ENCODE results near the gene DNASE1L1. TPM values are rescaled to one million over a fixed set of nuclear protein-coding genes. Genes with fewer than 3 reads are reported as not detected.

DNASE1L1 gene
- polyA plus RNA-seq, 1 donor (not counting 4 experiments of a cell fraction or from before 2014, with no cell fraction given): 17.1 TPM

DNA sequence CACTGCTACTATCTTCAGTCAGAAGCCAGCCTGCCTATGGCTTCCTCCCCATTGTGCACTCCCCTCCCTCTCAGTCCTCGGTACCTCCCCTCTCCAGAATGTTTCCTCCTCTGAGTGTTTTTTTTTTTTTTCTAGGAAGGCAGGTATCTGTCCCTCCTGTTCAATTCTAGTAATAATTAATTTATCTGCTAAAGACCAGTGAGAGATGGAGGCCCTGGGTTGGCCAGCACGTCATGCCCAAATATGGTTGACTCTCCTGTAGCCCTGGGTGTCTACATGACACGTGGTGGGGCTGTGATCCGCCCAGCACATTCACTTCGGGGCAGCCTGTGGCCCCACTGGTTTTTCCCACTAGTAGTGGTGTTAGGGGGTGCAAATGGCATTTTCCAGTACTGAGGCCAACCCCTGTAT lies 36.4 kb downstream of the DNASE1L1 start:
- H3K9me1 ChIP-seq (ENCODE audit: control insufficient read depth, extremely low read depth, insufficient read depth, low read length): no peaks in the 10 kb centered on the region
- peaks cover 33% of the 10 kb centered on the region for H3K4me1 ChIP-seq (ENCODE audit: control insufficient read depth, extremely low read depth, insufficient read depth, low read length)
- H3K9me3 ChIP-seq (ENCODE audit: control insufficient read depth, low read depth, low read length): peaks cover 2% of the 10 kb centered on the region
- no peaks in the 10 kb centered on the region for H3K27me3 ChIP-seq (ENCODE audit: control insufficient read depth, extremely low read depth, insufficient read depth, low read length)
- dilution Hi-C loops (cut with MboI; ENCODE audit: extremely low pct_ligation_motif_present, low sequenced_read_pairs): no loop called here
- H4K20me1 ChIP-seq (ENCODE audit: control insufficient read depth, extremely low read depth, insufficient read depth, low read length): no peaks in the 10 kb centered on the region
- H2AFZ ChIP-seq (ENCODE audit: control insufficient read depth, low read length): no peak overlapping the region
- peak overlapping the region; percentile 62 for H3K4me2 ChIP-seq (ENCODE audit: control insufficient read depth, extremely low read depth, insufficient read depth, low read depth, low read length)
- TF ChIP-seq, protein P1, sequence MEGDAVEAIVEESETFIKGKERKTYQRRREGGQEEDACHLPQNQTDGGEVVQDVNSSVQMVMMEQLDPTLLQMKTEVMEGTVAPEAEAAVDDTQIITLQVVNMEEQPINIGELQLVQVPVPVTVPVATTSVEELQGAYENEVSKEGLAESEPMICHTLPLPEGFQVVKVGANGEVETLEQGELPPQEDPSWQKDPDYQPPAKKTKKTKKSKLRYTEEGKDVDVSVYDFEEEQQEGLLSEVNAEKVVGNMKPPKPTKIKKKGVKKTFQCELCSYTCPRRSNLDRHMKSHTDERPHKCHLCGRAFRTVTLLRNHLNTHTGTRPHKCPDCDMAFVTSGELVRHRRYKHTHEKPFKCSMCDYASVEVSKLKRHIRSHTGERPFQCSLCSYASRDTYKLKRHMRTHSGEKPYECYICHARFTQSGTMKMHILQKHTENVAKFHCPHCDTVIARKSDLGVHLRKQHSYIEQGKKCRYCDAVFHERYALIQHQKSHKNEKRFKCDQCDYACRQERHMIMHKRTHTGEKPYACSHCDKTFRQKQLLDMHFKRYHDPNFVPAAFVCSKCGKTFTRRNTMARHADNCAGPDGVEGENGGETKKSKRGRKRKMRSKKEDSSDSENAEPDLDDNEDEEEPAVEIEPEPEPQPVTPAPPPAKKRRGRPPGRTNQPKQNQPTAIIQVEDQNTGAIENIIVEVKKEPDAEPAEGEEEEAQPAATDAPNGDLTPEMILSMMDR (optimal IDR thresholded peaks at IDR 0.05 in 1 of 3, IDR thresholded peaks at IDR 0.05 in 1 of 3, conservative IDR thresholded peaks at IDR 0.05 in 1 of 3; ENCODE audit: extremely low read depth in 1 of 3, insufficient read depth in 2 of 3, low read length in 3 of 3): no peak
- no peak for TF ChIP-seq EZH2 (IDR thresholded peaks at IDR 0.05; ENCODE audit: low read length)
- H3K36me3 ChIP-seq (ENCODE audit: control insufficient read depth in 2 of 2, extremely low read depth in 1 of 2, insufficient read depth in 2 of 2, low read length in 2 of 2): peaks cover 2 to 5% of the 10 kb centered on the region in 2 experiments
- DNase-seq (ENCODE audit: low read depth, low spot score) (no peak), FAIRE-seq (no peak)
- H3K4me3 ChIP-seq (ENCODE audit: control insufficient read depth in 2 of 3, extremely low read depth in 1 of 3, insufficient read depth in 2 of 3, low read depth in 1 of 3, low read length in 3 of 3): no peak overlapping the region
- peaks cover 27% of the 10 kb centered on the region for H3K79me2 ChIP-seq (ENCODE audit: control insufficient read depth, insufficient read depth, low read length)
- H3K27ac ChIP-seq (ENCODE audit: control insufficient read depth, insufficient read depth, low read length): no peak overlapping the region
- H3K9ac ChIP-seq (ENCODE audit: control insufficient read depth, extremely low read depth, insufficient read depth, low read length): no peak overlapping the region

DNA sequence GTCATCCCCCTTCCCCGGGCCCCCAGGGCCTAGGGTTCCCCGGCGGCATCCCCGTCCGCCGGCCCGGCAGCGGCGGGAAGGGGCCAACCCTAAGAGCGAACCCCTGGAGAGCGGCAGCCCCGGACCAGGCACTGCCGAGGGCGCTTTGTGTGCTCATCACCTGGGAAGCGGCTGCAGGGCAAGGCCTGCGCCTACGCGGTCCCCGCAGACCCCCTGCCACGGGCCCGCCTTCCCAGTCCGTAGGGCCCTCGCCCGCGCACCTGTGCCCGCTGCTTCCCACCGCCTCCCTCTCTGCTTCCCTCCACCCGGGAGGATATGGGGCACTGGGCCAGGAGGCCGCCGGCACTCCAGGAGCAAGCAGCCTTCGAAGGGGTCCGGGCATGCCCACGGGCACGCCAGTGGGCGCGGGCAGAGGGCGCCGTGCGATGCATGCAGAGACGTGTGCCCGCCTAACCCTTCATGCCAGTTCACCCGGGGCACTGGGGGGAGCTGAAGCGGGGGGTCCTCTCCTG lies 37.2 kb downstream of the DNASE1L1 start:
- peak overlapping the region; percentile 45 to 68 (median 57) for H3K4me3 ChIP-seq (ENCODE audit: control insufficient read depth in 2 of 3, extremely low read depth in 1 of 3, insufficient read depth in 2 of 3, low read depth in 1 of 3, low read length in 3 of 3)
- H3K79me2 ChIP-seq (ENCODE audit: control insufficient read depth, insufficient read depth, low read length): peaks cover 35% of the 10 kb centered on the region
- H3K9ac ChIP-seq (ENCODE audit: control insufficient read depth, extremely low read depth, insufficient read depth, low read length): peak overlapping the region; percentile 44

More for the DNA sequence above, 37.2 kb downstream of the DNASE1L1 start:
- H3K36me3 ChIP-seq (ENCODE audit: control insufficient read depth in 2 of 2, extremely low read depth in 1 of 2, insufficient read depth in 2 of 2, low read length in 2 of 2): peaks cover 5 to 6% of the 10 kb centered on the region in 2 experiments
- H3K27me3 ChIP-seq (ENCODE audit: control insufficient read depth, extremely low read depth, insufficient read depth, low read length): no peaks in the 10 kb centered on the region
- H3K27ac ChIP-seq (ENCODE audit: control insufficient read depth, insufficient read depth, low read length): peak overlapping the region; percentile 20
- dilution Hi-C loops (cut with MboI; ENCODE audit: extremely low pct_ligation_motif_present, low sequenced_read_pairs): no loop called here
- no peak for TF ChIP-seq EZH2 (IDR thresholded peaks at IDR 0.05; ENCODE audit: low read length)
- TF ChIP-seq, protein P1 (optimal IDR thresholded peaks at IDR 0.05 in 1 of 3, IDR thresholded peaks at IDR 0.05 in 1 of 3, conservative IDR thresholded peaks at IDR 0.05 in 1 of 3; ENCODE audit: extremely low read depth in 1 of 3, insufficient read depth in 2 of 3, low read length in 3 of 3): no peak
- H3K9me1 ChIP-seq (ENCODE audit: control insufficient read depth, extremely low read depth, insufficient read depth, low read length): no peaks in the 10 kb centered on the region
- no peak overlapping the region for H2AFZ ChIP-seq (ENCODE audit: control insufficient read depth, low read length)
- peaks cover under 1% of the 10 kb centered on the region for H4K20me1 ChIP-seq (ENCODE audit: control insufficient read depth, extremely low read depth, insufficient read depth, low read length)
- no peak for FAIRE-seq
- H3K4me1 ChIP-seq (ENCODE audit: control insufficient read depth, extremely low read depth, insufficient read depth, low read length): peaks cover 40% of the 10 kb centered on the region
- DNase-seq (ENCODE audit: low read depth, low spot score): no peak
- peaks cover 2% of the 10 kb centered on the region for H3K9me3 ChIP-seq (ENCODE audit: control insufficient read depth, low read depth, low read length)
- H3K4me2 ChIP-seq (ENCODE audit: control insufficient read depth, extremely low read depth, insufficient read depth, low read depth, low read length): peak overlapping the region; percentile 62

Measured in keratinocyte (primary cell).